Heart right ventricle (tissue), 16 donors: ENCODE data around the gene MSH6. TPM values are rescaled to one million over a fixed set of nuclear protein-coding genes. Genes with fewer than 3 reads are reported as not detected.

Experiments
- ATAC-seq, 8 donors: fragments of 200-7000 bp; cut with Tn5 transposase; one replicate each; pipeline ENCODE4 v1.9.1; 2020; ENCODE audit warnings: mild to moderate bottlenecking in 8 of 8, moderate library complexity in 8 of 8, moderate number of reproducible peaks in 1 of 8
- DNase-seq, 2 donors: peaks; one replicate each; pipeline ENCODE4 v3.0.0-alpha.2; 2020
- H3K27ac ChIP-seq, 10 donors: fragments of 200-600 bp; sonication (generic) in 2 of 10; one replicate each; pipeline versions ENCODE4 v1.5.0 to v1.8.0; 2020 to 2022; ENCODE audit warnings: mild to moderate bottlenecking in 3 of 10
- H3K27me3 ChIP-seq, 7 donors: fragments of 200-600 bp; one replicate each; pipeline ENCODE4 v1.8.0; 2021 to 2022; ENCODE audit warnings: mild to moderate bottlenecking in 2 of 7
- H3K36me3 ChIP-seq, 9 donors: fragments of 200-600 bp; sonication (generic) in 1 of 9; one replicate each; pipeline versions ENCODE4 v1.5.0 to v1.8.0; 2020 to 2022; ENCODE audit warnings: mild to moderate bottlenecking in 2 of 9
- H3K4me1 ChIP-seq, 9 donors: fragments of 200-600 bp; sonication (generic) in 1 of 9; one replicate each; pipeline versions ENCODE4 v1.5.0 to v1.8.0; 2020 to 2022; ENCODE audit warnings: mild to moderate bottlenecking in 4 of 9
- H3K4me3 ChIP-seq, 10 donors: fragments of 200-600 bp; sonication (generic) in 2 of 10; one replicate each; pipeline versions ENCODE4 v1.5.0 to v1.8.0; 2020 to 2022; ENCODE audit warnings: mild to moderate bottlenecking in 7 of 10, moderate library complexity in 2 of 10
- H3K9me3 ChIP-seq, 11 donors: fragments of 200-600 bp in 10 of 11; sonication (generic) in 2 of 11; one replicate each; pipeline versions ENCODE4 v1.5.0 to v1.8.0; 2013 to 2022; ENCODE audit warnings: mild to moderate bottlenecking in 2 of 11, control low read depth in 1 of 11, moderate library complexity in 1 of 11
- WGBS, 2 donors: extraction: QIAGEN DNeasy Blood & Tissue Kit; methylation state at CpG; one replicate each; pipeline ENCODE4 v1.1.7; 2013; ENCODE audit warnings: inconsistent platforms in 1 of 2; 5-methylcytosine and 5-hydroxymethylcytosine counted together
- intact Hi-C, 10 donors: fragments of 100-400 bp; cut with DNase I; formaldehyde crosslinking; loops; one replicate each; pipeline versions ENCODE4 v1.11.1 to v1.14.2; 2022
- polyA plus RNA-seq, 2 donors: library from polyadenylated mRNA; stranded (reverse); fragments of 200-250 nt; gene quantifications; one replicate each; pipeline ENCODE4 v1.2.3, GENCODE V29; 2013
- total RNA-seq, 10 donors: library from RNA; stranded (reverse); fragmentation: NEBNext Ultra II Directional in 3 of 10; extraction: Animal tissue kit (Norgen Biotek cat#: 25700) in 3 of 10; gene quantifications; one replicate each; pipeline versions ENCODE4 v1.2.1 to v1.2.4, GENCODE V29; 2021 to 2023
- TF ChIP-seq, protein P1 (sequence below), 9 donors: fragments of 200-600 bp; sonication (generic) in 2 of 9; IDR thresholded peaks; one replicate each; pipeline versions ENCODE4 v1.5.0 to v1.8.0; 2021 to 2022; ENCODE audit warnings: antibody characterized with exemption in 9 of 9, mild to moderate bottlenecking in 5 of 9, moderate library complexity in 1 of 9
- donor health status: Arrhythmogenic right ventricular cardiomyopathy.
- donor health status: ischemic (EF 13 %, LVEDD 7.1; RV severe dilation, severe dysfunction).
- donor health status: healthy with polysubstance abuse.
- donor health status: DM: no; HTN: yes; CAD: no.
- donor health status: DM: no; HTN: no; CAD: no.
- donor health status: ischemic (EF 25% LVEDD 6.9; RV normal size, moderate dysfunction).
- donor health status: ischemic (EF 25% LVEDD 5.7; RV mildly dilated, moderate dysfunction).
- donor health status: healthy.
- donor health status: DM: yes; HTN: yes; CAD: no.
- donor health status: Ischemic cardiomyopathy.
- donor health status: ischemic (EF 35%, LVEDD 5.7; RV mildly dilated, moderate dysfunction).
- donor health status: nonischemic (EF 11% LVEDD 7.7; RV severe dilation, severe dysfunction).
- donor health status: DM: yes; HTN: yes; CAD: no.
- donor health status: PGD.
- donor health status: ischemic (EF 29% LVEDD 5.4; RV normal size, mild dysfunction).
- donor health status: nonischemic (EF 23%, LVEDD 6.1; RV moderate dilation, normal function).

Gene MSH6
- total and polyA plus RNA-seq, 12 donors, result 4.5 to 25.2 (median 21.0) TPM

GRCh38 chr2:47774567-47774966, 8.4 kb upstream of the MSH6 start:
- no peak for DNase-seq
- no peak overlapping the region for H3K4me3 ChIP-seq
- H3K4me1 ChIP-seq, result no peaks in the 10 kb centered on the region
- no peak overlapping the region for H3K27ac ChIP-seq
- H3K27me3 ChIP-seq, result no peaks in the 10 kb centered on the region
- TF ChIP-seq, protein P1, sequence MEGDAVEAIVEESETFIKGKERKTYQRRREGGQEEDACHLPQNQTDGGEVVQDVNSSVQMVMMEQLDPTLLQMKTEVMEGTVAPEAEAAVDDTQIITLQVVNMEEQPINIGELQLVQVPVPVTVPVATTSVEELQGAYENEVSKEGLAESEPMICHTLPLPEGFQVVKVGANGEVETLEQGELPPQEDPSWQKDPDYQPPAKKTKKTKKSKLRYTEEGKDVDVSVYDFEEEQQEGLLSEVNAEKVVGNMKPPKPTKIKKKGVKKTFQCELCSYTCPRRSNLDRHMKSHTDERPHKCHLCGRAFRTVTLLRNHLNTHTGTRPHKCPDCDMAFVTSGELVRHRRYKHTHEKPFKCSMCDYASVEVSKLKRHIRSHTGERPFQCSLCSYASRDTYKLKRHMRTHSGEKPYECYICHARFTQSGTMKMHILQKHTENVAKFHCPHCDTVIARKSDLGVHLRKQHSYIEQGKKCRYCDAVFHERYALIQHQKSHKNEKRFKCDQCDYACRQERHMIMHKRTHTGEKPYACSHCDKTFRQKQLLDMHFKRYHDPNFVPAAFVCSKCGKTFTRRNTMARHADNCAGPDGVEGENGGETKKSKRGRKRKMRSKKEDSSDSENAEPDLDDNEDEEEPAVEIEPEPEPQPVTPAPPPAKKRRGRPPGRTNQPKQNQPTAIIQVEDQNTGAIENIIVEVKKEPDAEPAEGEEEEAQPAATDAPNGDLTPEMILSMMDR (IDR thresholded peaks at IDR 0.05), result no peak
- H3K9me3 ChIP-seq, result peaks cover 0 to 9% (median 0%) of the 10 kb centered on the region in 11 donors
- ATAC-seq, result no peak
- no peaks in the 10 kb centered on the region for H3K36me3 ChIP-seq
- intact Hi-C loops, result loop anchor here in 2 of 10 donors (5.0 to 10.0 kb wide), 2 partner anchors 330 to 442 kb away; no protein-coding TSS in a partner anchor

DNA sequence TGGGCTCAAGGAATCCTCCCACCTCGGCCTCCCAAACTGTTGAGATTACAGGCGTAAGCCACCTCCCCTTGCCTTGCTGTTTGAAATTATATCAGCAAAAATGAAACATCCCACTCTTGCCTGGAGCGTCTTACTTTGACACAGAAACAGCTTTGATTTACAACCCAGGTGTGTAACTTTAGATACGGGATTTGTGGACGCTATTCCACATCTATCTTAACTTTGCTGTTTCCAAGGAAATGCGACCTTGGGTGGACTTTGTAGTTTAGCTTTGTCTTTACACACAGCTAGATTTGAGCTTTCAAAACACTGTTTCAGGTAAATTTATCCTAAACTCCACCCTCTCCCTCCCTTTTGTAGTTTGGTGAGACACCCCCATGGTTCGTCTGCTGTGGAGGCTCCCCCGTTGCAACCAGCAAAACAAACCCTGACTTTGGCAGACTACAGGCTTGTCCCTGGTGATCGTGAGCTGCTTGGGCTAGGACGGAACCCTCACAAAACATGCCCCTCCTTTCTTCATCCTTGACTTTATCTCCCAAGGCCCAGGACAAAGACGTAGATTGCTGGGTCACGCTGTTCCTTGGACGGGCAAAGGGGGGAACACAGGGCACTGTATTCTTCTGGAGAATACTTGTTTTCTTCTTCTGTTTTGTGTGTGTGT, 5.5 kb upstream of the MSH6 start:
- 81 to 85% methylated on average over 13 of the region's 13 CpGs for WGBS, 2 donors
- H3K4me3 ChIP-seq, result no peak overlapping the region
- no peaks in the 10 kb centered on the region for H3K36me3 ChIP-seq
- H3K27me3 ChIP-seq, result no peaks in the 10 kb centered on the region
- TF ChIP-seq, protein P1 (IDR thresholded peaks at IDR 0.05), result no peak
- no peak for DNase-seq
- ATAC-seq, result no peak
- H3K27ac ChIP-seq, result no peak overlapping the region
- H3K4me1 ChIP-seq, result peaks cover 0 to 7% (median 4%) of the 10 kb centered on the region in 9 donors
- H3K9me3 ChIP-seq, result no peaks in the 10 kb centered on the region
- intact Hi-C loops, result loop anchor here in 2 of 10 donors (10.0 kb wide), 1 partner anchor 327 kb away; no protein-coding TSS in a partner anchor

GRCh38 chr2:47778698-47779425, 4.1 kb upstream of the MSH6 start:
- WGBS, 2 donors, result 85 to 87% methylated on average over 8 of the region's 8 CpGs
- H3K4me1 ChIP-seq, result peaks cover 0 to 7% (median 5%) of the 10 kb centered on the region in 9 donors
- H3K27ac ChIP-seq, result no peak overlapping the region
- TF ChIP-seq, protein P1 (IDR thresholded peaks at IDR 0.05), result no peak
- no peaks in the 10 kb centered on the region for H3K36me3 ChIP-seq
- H3K27me3 ChIP-seq, result no peaks in the 10 kb centered on the region
- intact Hi-C loops, result loop anchor here in 2 of 10 donors (10.0 kb wide), 1 partner anchor 326 kb away; no protein-coding TSS in a partner anchor
- DNase-seq, result no peak
- no peak overlapping the region for H3K4me3 ChIP-seq
- H3K9me3 ChIP-seq, result no peaks in the 10 kb centered on the region
- no peak for ATAC-seq

DNA sequence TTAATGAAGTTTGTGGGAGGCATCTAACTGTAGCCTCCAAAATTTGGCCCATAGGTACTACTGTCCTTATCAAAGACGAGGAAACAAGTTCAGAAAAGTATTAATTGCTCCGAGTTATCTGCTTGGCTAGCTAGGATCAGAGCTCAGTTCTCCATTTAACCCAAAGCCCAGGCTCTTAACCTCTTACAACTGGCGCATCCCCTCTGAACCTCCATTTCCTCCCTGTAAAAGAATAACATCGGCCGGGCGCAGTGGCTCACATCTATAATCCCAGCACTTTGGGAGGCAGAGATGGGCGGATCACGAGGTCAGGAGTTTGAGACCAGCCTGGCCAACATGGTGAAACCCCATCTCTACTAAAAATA, 3.5 kb upstream of the MSH6 start:
- Histone ChIP-seq H3K27ac (no peak overlapping the region), H3K4me3 (no peak overlapping the region), H3K9me3 (no peaks in the 10 kb centered on the region), H3K36me3 (no peaks in the 10 kb centered on the region), H3K4me1 (peaks cover 3 to 13% (median 10%) of the 10 kb centered on the region in 9 donors), H3K27me3 (no peaks in the 10 kb centered on the region)
- TF ChIP-seq, protein P1 (IDR thresholded peaks at IDR 0.05), result no peak
- no peak for DNase-seq
- 81 to 86% methylated on average over 8 of the region's 8 CpGs for WGBS, 2 donors
- no peak for ATAC-seq
- intact Hi-C loops, result loop anchor here in 2 of 10 donors (10.0 kb wide), 1 partner anchor 325 kb away; no protein-coding TSS in a partner anchor
